ENCODE data around the gene CYB5D1.

GRCh38 chr17:7853691-7854038, 4.1 kb upstream of the CYB5D1 start:
- TF ChIP-seq CTCF (IDR thresholded peaks at IDR 0.05) (no peak), POLR2A (IDR thresholded peaks at IDR 0.05) (no peak)
